GM11168 (cell line): Measurements from ENCODE around the gene MTFR2.

Experiments
- in situ Hi-C: fragments of 300-500 bp; cut with MboI; formaldehyde crosslinking; loops from one replicate; pipeline ENCODE4 v1.12.0; 2022; ENCODE audit warnings: low sequenced_read_pairs; ENCODE audit not compliant: unreplicated experiment

Gene MTFR2

GRCh38 chr6:136236466-136237293 lies 13.4 kb downstream of the MTFR2 start:
- in situ Hi-C loops, result no loop called here

- in situ Hi-C loops, result no loop called here
These were observed 14.9 kb downstream of the MTFR2 start for GRCh38 chr6:136235233-136235564.

- in situ Hi-C loops, result no loop called here
These were observed 17.4 kb downstream of the MTFR2 start for GRCh38 chr6:136232701-136233100.

GRCh38 chr6:136230219-136230853 lies 19.8 kb downstream of the MTFR2 start:
- in situ Hi-C loops, result no loop called here

GRCh38 chr6:136228814-136229213 lies 21.3 kb downstream of the MTFR2 start:
- in situ Hi-C loops, result no loop called here

- in situ Hi-C loops, result no loop called here
These were observed 23.3 kb downstream of the MTFR2 start for GRCh38 chr6:136226674-136227377.

- in situ Hi-C loops, result no loop called here
These were observed 24.0 kb downstream of the MTFR2 start for GRCh38 chr6:136226027-136226673.

GRCh38 chr6:136225496-136225895 lies 24.6 kb downstream of the MTFR2 start:
- in situ Hi-C loops, result no loop called here

GRCh38 chr6:136224974-136225373 lies 25.1 kb downstream of the MTFR2 start:
- in situ Hi-C loops, result loop anchor here (25.0 kb wide), 1 partner anchor 688 kb away; no protein-coding TSS in a partner anchor

- in situ Hi-C loops, result loop anchor here (25.0 kb wide), 1 partner anchor 679 kb away; no protein-coding TSS in a partner anchor
These were observed 33.4 kb downstream of the MTFR2 start for GRCh38 chr6:136216503-136217401.

- in situ Hi-C loops, result loop anchor here (25.0 kb wide), 1 partner anchor 677 kb away; no protein-coding TSS in a partner anchor
These were observed 36.3 kb downstream of the MTFR2 start for GRCh38 chr6:136213853-136214252.

GRCh38 chr6:136213012-136213539 lies 37.0 kb downstream of the MTFR2 start:
- in situ Hi-C loops, result loop anchor here (25.0 kb wide), 1 partner anchor 676 kb away; no protein-coding TSS in a partner anchor

GRCh38 chr6:136212608-136213007 lies 37.5 kb downstream of the MTFR2 start:
- in situ Hi-C loops, result loop anchor here (25.0 kb wide), 1 partner anchor 675 kb away; no protein-coding TSS in a partner anchor

- in situ Hi-C loops, result loop anchor here (25.0 kb wide), 1 partner anchor 673 kb away; no protein-coding TSS in a partner anchor
These were observed 39.5 kb downstream of the MTFR2 start for GRCh38 chr6:136210398-136211165.

GRCh38 chr6:136209496-136209895 lies 40.6 kb downstream of the MTFR2 start:
- in situ Hi-C loops, result loop anchor here (25.0 kb wide), 1 partner anchor 672 kb away; no protein-coding TSS in a partner anchor

- in situ Hi-C loops, result loop anchor here (25.0 kb wide), 1 partner anchor 671 kb away; no protein-coding TSS in a partner anchor
These were observed 41.3 kb downstream of the MTFR2 start for GRCh38 chr6:136208783-136209182.

GRCh38 chr6:136201732-136202131 lies 48.4 kb downstream of the MTFR2 start:
- in situ Hi-C loops, result loop anchor here (25.0 kb wide), 1 partner anchor 664 kb away; no protein-coding TSS in a partner anchor

GRCh38 chr6:136192902-136193301 lies 57.2 kb downstream of the MTFR2 start:
- in situ Hi-C loops, result no loop called here
